Activated CD8-positive, alpha-beta T cell treated with anti-CD3 and anti-CD28 coated beads for 36 hours (primary cell): ENCODE data around the gene TMEM143. TPM values are rescaled to one million over a fixed set of nuclear protein-coding genes. Genes with fewer than 3 reads are reported as not detected.

ENCODE experiments used
- ATAC-seq: fragments of 200-7000 bp; cut with Tn5 transposase; one replicate; pipeline ENCODE4 v1.10.0; 2021; ENCODE audit warnings: mild to moderate bottlenecking, moderate library complexity
- CTCF ChIA-PET: fragments of 350-600 bp; sonication (Branson Sonifier 250); formaldehyde crosslinking; loops from one replicate; lab custom pipeline; 2021; ENCODE audit warnings: antibody characterized with exemption; lab: Charles Lee
- POLR2A ChIA-PET: fragments of 350-600 bp; sonication (Branson Sonifier 250); formaldehyde crosslinking; loops from one replicate; lab custom pipeline; 2021; ENCODE audit warnings: antibody characterized with exemption; lab: Charles Lee
- DNase-seq: peaks from one replicate; pipeline ENCODE4 v3.0.0-alpha.2; 2020
- H3K27ac Mint-ChIP-seq: one replicate; pipeline ENCODE4 v1.8.0; 2021; ENCODE audit warnings: mild to moderate bottlenecking, mixed read lengths
- H3K27me3 Mint-ChIP-seq: one replicate; pipeline ENCODE4 v1.8.0; 2021; ENCODE audit warnings: mixed read lengths
- H3K36me3 Mint-ChIP-seq: one replicate; pipeline ENCODE4 v1.8.0; 2021; ENCODE audit warnings: low read depth, mixed read lengths
- H3K4me1 Mint-ChIP-seq: one replicate; pipeline ENCODE4 v1.8.0; 2021; ENCODE audit warnings: low read depth, mixed read lengths
- H3K4me3 Mint-ChIP-seq: one replicate; pipeline ENCODE4 v1.8.0; 2021; ENCODE audit warnings: mild to moderate bottlenecking, moderate library complexity, mixed read lengths
- H3K9me3 Mint-ChIP-seq: one replicate; pipeline ENCODE4 v1.8.0; 2021; ENCODE audit warnings: mixed read lengths
- intact Hi-C: fragments of 100-400 bp; cut with micrococcal nuclease; formaldehyde crosslinking; loops from one replicate; pipeline ENCODE4 v1.10.0; 2022
- total RNA-seq, 2 experiments: library from RNA; stranded (reverse); gene quantifications; one replicate each; pipeline ENCODE4 v1.2.3, GENCODE V29; 2021
- TF ChIP-seq, protein P1 (sequence below): fragments of 200-600 bp; IDR thresholded peaks from one replicate; pipeline ENCODE4 v1.8.0; 2022; ENCODE audit warnings: antibody characterized with exemption, mild to moderate bottlenecking

TMEM143 gene
- total RNA-seq, 2 experiments from 2014 or later, result 19.4 to 21.7 TPM

DNA sequence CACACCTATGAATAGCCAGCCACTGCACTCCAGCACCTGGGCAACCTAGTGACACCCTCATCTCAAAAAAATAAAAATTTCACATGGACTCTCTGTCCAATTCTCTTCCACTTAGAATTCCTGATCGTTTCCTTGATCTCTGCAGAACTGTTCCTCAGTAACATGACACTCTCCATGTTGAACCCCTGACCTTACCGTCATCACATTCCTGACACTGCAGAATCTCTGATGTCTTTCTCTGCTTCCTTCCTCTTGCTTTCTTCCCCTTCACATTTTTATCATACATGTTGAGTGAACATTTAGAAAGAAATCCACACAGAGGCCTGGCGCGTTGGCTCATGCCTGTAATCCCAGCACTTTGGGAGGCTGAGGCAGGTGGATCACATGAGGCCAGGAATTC lies 78.8 kb downstream of the TMEM143 start:
- DNase-seq (no peak), ATAC-seq (no peak)
- ChIA-PET CTCF (interaction anchor here (1.1 to 1.3 kb wide), 2 partner anchors 18 to 25 kb away, joined by 4 to 6 read pairs; no protein-coding TSS in a partner anchor), POLR2A (no interaction called here)
- no peak overlapping the region for H3K27ac Mint-ChIP-seq
- intact Hi-C loops, result no loop called here
- H3K36me3 Mint-ChIP-seq, result peaks cover 1% of the 10 kb centered on the region
- H3K4me3 Mint-ChIP-seq, result no peak overlapping the region
- no peaks in the 10 kb centered on the region for H3K4me1 Mint-ChIP-seq
- no peaks in the 10 kb centered on the region for H3K27me3 Mint-ChIP-seq
- TF ChIP-seq, protein P1, sequence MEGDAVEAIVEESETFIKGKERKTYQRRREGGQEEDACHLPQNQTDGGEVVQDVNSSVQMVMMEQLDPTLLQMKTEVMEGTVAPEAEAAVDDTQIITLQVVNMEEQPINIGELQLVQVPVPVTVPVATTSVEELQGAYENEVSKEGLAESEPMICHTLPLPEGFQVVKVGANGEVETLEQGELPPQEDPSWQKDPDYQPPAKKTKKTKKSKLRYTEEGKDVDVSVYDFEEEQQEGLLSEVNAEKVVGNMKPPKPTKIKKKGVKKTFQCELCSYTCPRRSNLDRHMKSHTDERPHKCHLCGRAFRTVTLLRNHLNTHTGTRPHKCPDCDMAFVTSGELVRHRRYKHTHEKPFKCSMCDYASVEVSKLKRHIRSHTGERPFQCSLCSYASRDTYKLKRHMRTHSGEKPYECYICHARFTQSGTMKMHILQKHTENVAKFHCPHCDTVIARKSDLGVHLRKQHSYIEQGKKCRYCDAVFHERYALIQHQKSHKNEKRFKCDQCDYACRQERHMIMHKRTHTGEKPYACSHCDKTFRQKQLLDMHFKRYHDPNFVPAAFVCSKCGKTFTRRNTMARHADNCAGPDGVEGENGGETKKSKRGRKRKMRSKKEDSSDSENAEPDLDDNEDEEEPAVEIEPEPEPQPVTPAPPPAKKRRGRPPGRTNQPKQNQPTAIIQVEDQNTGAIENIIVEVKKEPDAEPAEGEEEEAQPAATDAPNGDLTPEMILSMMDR, result no peak
- peaks cover 2% of the 10 kb centered on the region for H3K9me3 Mint-ChIP-seq

DNA sequence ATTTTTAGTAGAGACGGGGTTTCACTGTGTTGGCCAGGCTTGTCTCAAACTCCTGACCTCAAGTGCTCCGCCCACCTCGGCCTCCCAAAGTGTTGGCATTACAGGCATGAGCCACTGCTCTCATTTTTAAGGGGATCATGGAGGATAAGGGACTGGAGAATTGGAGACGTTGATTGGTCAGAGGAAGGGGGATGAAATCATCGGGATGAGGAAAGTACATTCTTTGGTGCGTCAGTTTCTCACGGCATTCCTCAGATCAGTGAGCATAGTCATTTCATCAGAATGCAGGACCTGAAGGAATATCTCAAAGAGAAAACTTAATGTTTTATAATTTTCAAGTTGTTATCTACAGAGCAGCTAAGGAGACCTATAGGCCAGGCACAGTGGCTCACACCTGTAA lies 79.8 kb downstream of the TMEM143 start:
- ATAC-seq (no peak), DNase-seq (no peak)
- ChIA-PET POLR2A (no interaction called here), CTCF (interaction anchor here (1.1 to 1.3 kb wide), 2 partner anchors 17 to 24 kb away, joined by 4 to 6 read pairs; no protein-coding TSS in a partner anchor)
- intact Hi-C loops, result no loop called here
- TF ChIP-seq, protein P1, result no peak
- Mint-ChIP-seq H3K9me3 (peaks cover 2% of the 10 kb centered on the region), H3K4me1 (no peaks in the 10 kb centered on the region), H3K27me3 (no peaks in the 10 kb centered on the region), H3K36me3 (peaks cover 1% of the 10 kb centered on the region), H3K27ac (no peak overlapping the region), H3K4me3 (no peak overlapping the region)

Other genes starting within 250 kb of the TMEM143 start
- 100 to 1,000 TPM; 181 to 188 TPM for gene LIG1, start 193.6 kb downstream of the TMEM143 start, total RNA-seq
- gene ZSWIM9, start 193.3 kb downstream of the TMEM143 start, total RNA-seq, result 1 to 10 TPM; 8.4 to 9.5 TPM
- 100 to 1,000 TPM; 109 TPM for gene CARD8, start 108.0 kb downstream of the TMEM143 start, total RNA-seq
- under 1 TPM; 0.36 TPM for gene ZNF114, start 93.9 kb downstream of the TMEM143 start, total RNA-seq
- gene EMP3, start 38.4 kb downstream of the TMEM143 start, total RNA-seq, result 100 to 1,000 TPM; 189 to 191 TPM
- gene SYNGR4, start 427 bp upstream of the TMEM143 start, total RNA-seq, result under 1 TPM in 1 of 2 experiments, not detected in 1; 0.38 TPM
- 10 to 100 TPM; 66.3 to 66.7 TPM for gene KDELR1, start 27.6 kb upstream of the TMEM143 start, total RNA-seq
- under 1 TPM; 0.13 to 0.18 TPM for gene GRIN2D, start 29.7 kb upstream of the TMEM143 start, total RNA-seq
- 10 to 100 TPM; 49.4 to 50.1 TPM for gene GRWD1, start 82.0 kb upstream of the TMEM143 start, total RNA-seq
- 1 to 10 TPM; 1.3 to 1.5 TPM for gene KCNJ14, start 91.6 kb upstream of the TMEM143 start, total RNA-seq
- gene CYTH2, start 105.4 kb upstream of the TMEM143 start, total RNA-seq, result 10 to 100 TPM; 23.8 to 24.5 TPM
- 1 to 10 TPM; 3.4 to 4.0 TPM for gene LMTK3, start 147.9 kb upstream of the TMEM143 start, total RNA-seq
- gene SULT2B1, start 188.2 kb upstream of the TMEM143 start, total RNA-seq, result not detected
- gene SPACA4, start 242.8 kb upstream of the TMEM143 start, total RNA-seq, result not detected